Epithelial cell of esophagus (primary cell): ENCODE results near the gene GM2A.

ENCODE experiments used
- DNase-seq: peaks from one replicate; pipeline ENCODE4 v3.0.0; 2010; ENCODE audit warnings: low read depth
- H3K4me3 ChIP-seq: 2 replicates; pipeline ENCODE4 v1.5.1; 2011; ENCODE audit warnings: mild to moderate bottlenecking, low read length, control low read depth
- CTCF ChIP-seq: IDR thresholded peaks from 2 replicates; pipeline ENCODE4 v1.5.1; 2011; ENCODE audit warnings: low read depth, mild to moderate bottlenecking, low read length, control low read depth, inconsistent platforms; ENCODE audit not compliant: insufficient read depth; ENCODE audit errors: missing control alignments

GM2A gene

DNA sequence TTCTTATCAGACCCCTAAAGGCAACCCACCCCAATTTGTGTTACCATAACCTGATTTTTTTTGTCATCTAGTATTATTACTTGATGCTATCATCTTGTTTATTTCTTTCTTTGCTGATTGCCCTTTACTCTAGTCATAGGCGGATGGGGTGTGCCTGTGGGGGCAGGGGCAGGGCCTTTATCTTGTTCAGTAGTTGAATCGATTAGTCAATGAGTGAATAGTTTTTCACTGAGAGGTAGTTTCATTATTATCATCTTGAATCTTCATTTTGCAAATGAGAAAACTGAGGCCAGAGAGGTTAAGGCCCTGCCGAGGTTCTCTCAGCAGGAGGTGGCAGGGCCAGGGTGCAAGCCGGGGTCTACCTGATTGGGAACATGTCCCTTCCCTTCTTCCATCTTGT, 9.4 kb upstream of the GM2A start:
- TF ChIP-seq CTCF: no peak
- no peak for DNase-seq
- H3K4me3 ChIP-seq: no peak overlapping the region

- DNase-seq: no peak
- H3K4me3 ChIP-seq: no peak overlapping the region
- TF ChIP-seq CTCF: no peak
Measured at GRCh38 chr5:151244206-151244605, 8.8 kb upstream of the GM2A start.

DNA sequence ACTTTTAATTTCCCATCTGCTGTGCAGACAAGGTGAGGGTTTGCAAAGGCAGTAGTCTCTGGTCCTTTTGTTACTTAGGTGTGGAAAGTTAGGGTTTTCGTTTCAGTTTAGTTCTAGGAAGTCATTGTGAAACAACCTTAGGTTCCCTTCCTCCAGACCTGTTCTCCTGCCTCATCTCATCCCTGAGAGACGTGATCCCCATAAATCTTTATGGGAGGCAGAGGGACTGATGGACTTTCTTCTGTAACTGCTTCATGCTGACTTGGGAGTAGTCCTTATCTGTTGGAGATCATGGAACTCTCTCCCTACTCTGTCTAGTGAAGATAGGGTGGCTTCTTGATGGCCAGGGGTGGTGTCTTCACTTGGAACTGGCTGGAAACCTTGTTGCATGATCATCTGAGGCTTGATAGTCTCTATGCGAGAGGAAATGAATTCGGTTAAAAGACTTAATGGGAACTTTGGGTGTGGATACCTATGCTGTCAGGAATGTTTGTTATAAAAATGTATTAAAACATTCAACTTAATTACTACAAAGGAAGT, 7.2 kb upstream of the GM2A start:
- no peak overlapping the region for H3K4me3 ChIP-seq
- no peak for DNase-seq
- no peak for TF ChIP-seq CTCF

GRCh38 chr5:151248651-151249050, 4.3 kb upstream of the GM2A start:
- H3K4me3 ChIP-seq: no peak overlapping the region
- no peak for TF ChIP-seq CTCF
- DNase-seq: no peak

GRCh38 chr5:151249281-151249680, 3.7 kb upstream of the GM2A start:
- no peak overlapping the region for H3K4me3 ChIP-seq
- DNase-seq: no peak
- no peak for TF ChIP-seq CTCF

- no peak overlapping the region for H3K4me3 ChIP-seq
Measured at GRCh38 chr5:151250346-151251000, 2.5 kb upstream of the GM2A start.

More at GRCh38 chr5:151250346-151251000, 2.5 kb upstream of the GM2A start:
- no peak for TF ChIP-seq CTCF
- no peak for DNase-seq
